K562 (cell line): ENCODE data around the gene GALNT9. TPM values are rescaled to one million over a fixed set of nuclear protein-coding genes. Genes with fewer than 3 reads are reported as not detected.

Experiments
- BHLHE40 ChIP-seq: IDR thresholded peaks from 2 replicates; pipeline ENCODE4 v1.6.1; 2011; ENCODE audit warnings: low read length, improper control_type of control experiment
- CBFA2T2 ChIP-seq: fragments of 450-650 bp; conservative IDR thresholded peaks from 2 replicates; pipeline ENCODE4 v1.6.1; 2017; ENCODE audit warnings: mild to moderate bottlenecking
- COPS2 ChIP-seq: fragments of 450-650 bp; conservative IDR thresholded peaks from 2 replicates; pipeline ENCODE4 v1.6.1; 2016; ENCODE audit warnings: mild to moderate bottlenecking, moderate library complexity
- DLX4 ChIP-seq: fragments of 250-450 bp; sonication (Bioruptor Pico); IDR thresholded peaks from 2 replicates; pipeline ENCODE4 v1.6.1; 2021; ENCODE audit warnings: mild to moderate bottlenecking
- HNRNPL ChIP-seq: fragments of 200-400 bp; formaldehyde crosslinking; IDR thresholded peaks from 2 replicates; pipeline ENCODE4 v1.6.1; 2017; ENCODE audit warnings: low read depth, mild to moderate bottlenecking, low read length
- HOMEZ ChIP-seq: fragments of 250-450 bp; sonication (Bioruptor Pico); IDR thresholded peaks from 2 replicates; pipeline ENCODE4 v1.4.0; 2020; ENCODE audit warnings: mild to moderate bottlenecking, moderate library complexity
- HOXB6 ChIP-seq: fragments of 250-450 bp; sonication (Bioruptor Pico); IDR thresholded peaks from 2 replicates; pipeline ENCODE4 v1.5.1; 2022; ENCODE audit warnings: mild to moderate bottlenecking, borderline replicate concordance
- NFRKB ChIP-seq: fragments of 450-650 bp; IDR thresholded peaks from 2 replicates; pipeline ENCODE4 v1.6.1; 2016; ENCODE audit warnings: low read depth
- NFYB ChIP-seq: IDR thresholded peaks from 2 replicates; pipeline ENCODE4 v1.6.1; 2011; ENCODE audit warnings: mild to moderate bottlenecking, moderate library complexity; ENCODE audit not compliant: insufficient read length; ENCODE audit errors: extremely low read depth
- PCBP1 ChIP-seq: fragments of 200-400 bp; formaldehyde crosslinking; IDR thresholded peaks from 2 replicates; pipeline ENCODE4 v1.6.1; 2018; ENCODE audit warnings: mild to moderate bottlenecking, low read depth, low read length; ENCODE audit not compliant: poor library complexity, severe bottlenecking
- PHF21A ChIP-seq: fragments of 450-650 bp; IDR thresholded peaks from 2 replicates; pipeline ENCODE4 v1.6.1; 2017; ENCODE audit warnings: low read depth, borderline replicate concordance
- PML ChIP-seq: IDR thresholded peaks from 2 replicates; pipeline ENCODE4 v1.6.1; 2012; ENCODE audit warnings: low read length, inconsistent platforms
- RAD51 ChIP-seq: fragments of 450-650 bp; IDR thresholded peaks from 2 replicates; pipeline ENCODE4 v1.7.1; 2016; ENCODE audit warnings: low read depth, mild to moderate bottlenecking, borderline replicate concordance
- SMAD1 ChIP-seq: fragments of 150-350 bp; IDR thresholded peaks from 2 replicates; pipeline ENCODE4 v1.6.1; 2014; ENCODE audit warnings: low read length, low read depth; ENCODE audit not compliant: partially characterized antibody
- SMAD3 ChIP-seq: fragments of 450-650 bp; formaldehyde crosslinking; conservative IDR thresholded peaks from 2 replicates; pipeline ENCODE4 v1.4.0; 2020; ENCODE audit warnings: mild to moderate bottlenecking
- TFE3 ChIP-seq: fragments of 450-650 bp; formaldehyde crosslinking; IDR thresholded peaks from 2 replicates; pipeline ENCODE4 v1.4.0; 2020; ENCODE audit warnings: mild to moderate bottlenecking, mixed read lengths
- ZBTB9 ChIP-seq: fragments of 450-650 bp; formaldehyde crosslinking; IDR thresholded peaks from 2 replicates; pipeline ENCODE4 v1.4.0; 2020; ENCODE audit warnings: mild to moderate bottlenecking, moderate library complexity
- ZNF431 ChIP-seq: sonication (generic); formaldehyde crosslinking; IDR thresholded peaks from 2 replicates; pipeline ENCODE4 v1.8.0; 2022; ENCODE audit warnings: mild to moderate bottlenecking, missing genetic modification reagents
- ZSCAN29 ChIP-seq: fragments of 450-650 bp; IDR thresholded peaks from 2 replicates; pipeline ENCODE4 v1.6.1; 2017
- polyA plus RNA-seq, 8 experiments: library from polyadenylated mRNA; depleted of rRNA in 4 of 8; stranded (reverse) in 5 of 8; unstranded in 3 of 8; fragments of >200 nt; fragmentation: Nextera tagmentation in 2 of 8; fragmentation: Illumina TruSeq in 1 of 8; extraction: Ambion mirVana in 2 of 8; extraction: Trizol in 1 of 8; gene quantifications; 2 replicates each; pipeline versions ENCODE4 v1.2.1 to v1.2.3, GENCODE V29; 2011 to 2014; ENCODE audit warnings: inconsistent platforms in 1 of 8, missing spikeins in 1 of 8
- total RNA-seq, 7 experiments: library from RNA; depleted of rRNA in 6 of 7; stranded (reverse); fragments of >200 nt in 6 of 7; fragmentation: Illumina TruSeq in 2 of 7; extraction: Trizol in 2 of 7; gene quantifications; 2 replicates each; pipeline versions ENCODE4 v1.2.1 to v1.2.3, GENCODE V29; 2011 to 2021; ENCODE audit warnings: low replicate concordance in 1 of 7
- TF ChIP-seq, protein P1 (sequence below): fragments of 450-650 bp; IDR thresholded peaks from 2 replicates; pipeline ENCODE4 v1.6.1; 2016; ENCODE audit warnings: mild to moderate bottlenecking
- TF ChIP-seq, protein P2 (sequence below): sonication (generic); formaldehyde crosslinking; IDR thresholded peaks from 2 replicates; pipeline ENCODE4 v1.5.0; 2020; ENCODE audit warnings: missing genetic modification reagents

The GALNT9 gene
- total and polyA plus RNA-seq, 9 of the 15 experiments (the other 6 are each of a cell fraction or from before 2014, with no cell fraction given): not detected

DNA sequence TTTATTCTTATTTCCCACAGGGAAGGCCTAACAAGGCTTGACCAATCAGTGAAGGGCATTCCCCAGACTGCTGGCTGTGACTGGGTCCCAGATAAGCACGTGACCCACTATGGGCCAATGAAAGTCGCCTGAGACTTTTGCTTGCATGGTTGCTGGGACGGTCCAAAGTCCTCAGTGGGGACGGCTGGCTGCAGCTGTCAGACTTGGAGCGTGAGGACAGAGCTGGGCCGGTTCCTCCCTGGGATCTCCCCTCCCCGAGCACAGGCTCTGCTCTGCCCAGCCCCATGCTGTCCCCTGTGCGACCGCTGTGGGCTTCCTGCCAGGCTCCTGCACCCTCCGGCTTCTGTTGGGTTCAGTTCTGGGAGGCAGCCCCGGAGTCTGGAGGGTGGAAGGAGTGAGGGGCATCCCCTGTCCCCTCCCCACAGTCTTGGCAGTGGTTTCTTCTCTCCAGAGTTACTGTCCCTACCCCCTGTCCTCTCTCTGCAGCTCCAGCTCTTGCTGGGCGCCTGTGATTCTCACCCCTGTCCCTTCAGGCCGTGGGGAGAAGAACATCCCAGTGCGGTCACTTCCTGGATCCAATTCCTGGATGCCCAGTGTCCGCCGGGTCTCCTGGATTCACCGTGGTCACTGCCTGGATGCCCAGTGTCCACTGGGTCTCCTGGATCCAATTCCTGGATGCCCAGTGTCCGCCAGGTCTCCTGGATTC is 50.1 kb downstream of the GALNT9 start (continued):
- TF ChIP-seq SMAD3 (CRISPR knock-in tag): no peak
- peak; percentile 84; the same call in 1 of the 2 replicates for TF ChIP-seq PHF21A
- peak; percentile 83 for TF ChIP-seq NFYB
- no peak for TF ChIP-seq ZSCAN29
- peak; percentile 83 for TF ChIP-seq TFE3 (CRISPR knock-in tag)
- TF ChIP-seq SMAD1: no peak
- no peak for TF ChIP-seq PCBP1
- TF ChIP-seq, protein P1, sequence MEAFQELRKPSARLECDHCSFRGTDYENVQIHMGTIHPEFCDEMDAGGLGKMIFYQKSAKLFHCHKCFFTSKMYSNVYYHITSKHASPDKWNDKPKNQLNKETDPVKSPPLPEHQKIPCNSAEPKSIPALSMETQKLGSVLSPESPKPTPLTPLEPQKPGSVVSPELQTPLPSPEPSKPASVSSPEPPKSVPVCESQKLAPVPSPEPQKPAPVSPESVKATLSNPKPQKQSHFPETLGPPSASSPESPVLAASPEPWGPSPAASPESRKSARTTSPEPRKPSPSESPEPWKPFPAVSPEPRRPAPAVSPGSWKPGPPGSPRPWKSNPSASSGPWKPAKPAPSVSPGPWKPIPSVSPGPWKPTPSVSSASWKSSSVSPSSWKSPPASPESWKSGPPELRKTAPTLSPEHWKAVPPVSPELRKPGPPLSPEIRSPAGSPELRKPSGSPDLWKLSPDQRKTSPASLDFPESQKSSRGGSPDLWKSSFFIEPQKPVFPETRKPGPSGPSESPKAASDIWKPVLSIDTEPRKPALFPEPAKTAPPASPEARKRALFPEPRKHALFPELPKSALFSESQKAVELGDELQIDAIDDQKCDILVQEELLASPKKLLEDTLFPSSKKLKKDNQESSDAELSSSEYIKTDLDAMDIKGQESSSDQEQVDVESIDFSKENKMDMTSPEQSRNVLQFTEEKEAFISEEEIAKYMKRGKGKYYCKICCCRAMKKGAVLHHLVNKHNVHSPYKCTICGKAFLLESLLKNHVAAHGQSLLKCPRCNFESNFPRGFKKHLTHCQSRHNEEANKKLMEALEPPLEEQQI: no peak
- TF ChIP-seq DLX4: no peak
- TF ChIP-seq RAD51: peak; percentile 85
- peak; percentile 44 for TF ChIP-seq CBFA2T2
- TF ChIP-seq COPS2: no peak
- TF ChIP-seq HOMEZ (CRISPR knock-in tag): no peak
- TF ChIP-seq ZBTB9: no peak
- no peak for TF ChIP-seq PML
- TF ChIP-seq HNRNPL: no peak
- TF ChIP-seq HOXB6 (CRISPR knock-in tag): no peak
- no peak for TF ChIP-seq NFRKB
- TF ChIP-seq, protein P2, sequence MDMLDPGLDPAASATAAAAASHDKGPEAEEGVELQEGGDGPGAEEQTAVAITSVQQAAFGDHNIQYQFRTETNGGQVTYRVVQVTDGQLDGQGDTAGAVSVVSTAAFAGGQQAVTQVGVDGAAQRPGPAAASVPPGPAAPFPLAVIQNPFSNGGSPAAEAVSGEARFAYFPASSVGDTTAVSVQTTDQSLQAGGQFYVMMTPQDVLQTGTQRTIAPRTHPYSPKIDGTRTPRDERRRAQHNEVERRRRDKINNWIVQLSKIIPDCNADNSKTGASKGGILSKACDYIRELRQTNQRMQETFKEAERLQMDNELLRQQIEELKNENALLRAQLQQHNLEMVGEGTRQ (CRISPR knock-in tag): peak; percentile 84
- no peak for TF ChIP-seq ZNF431
- no peak for TF ChIP-seq BHLHE40
